GM11168 (cell line): Measurements from ENCODE around the gene STX3.

Experiments
- in situ Hi-C: fragments of 300-500 bp; cut with MboI; formaldehyde crosslinking; loops from one replicate; pipeline ENCODE4 v1.12.0; 2022; ENCODE audit warnings: low sequenced_read_pairs; ENCODE audit not compliant: unreplicated experiment

Gene STX3

GRCh38 chr11:59754859-59755700 lies at the start of gene STX3:
TSS of gene STX3 (plus strand) at chr11:59755376. CDS start at chr11:59755606, 230 bp downstream.
- in situ Hi-C loops: loop anchor here (5.0 kb wide), 1 partner anchor 47 kb away; no protein-coding TSS in a partner anchor

GRCh38 chr11:59706518-59707285 lies 48.5 kb upstream of the STX3 start:
- in situ Hi-C loops: no loop called here

GRCh38 chr11:59707371-59707770 lies 47.8 kb upstream of the STX3 start:
- in situ Hi-C loops: no loop called here

- in situ Hi-C loops: no loop called here
Measured at GRCh38 chr11:59708537-59708936, 46.6 kb upstream of the STX3 start.

GRCh38 chr11:59710136-59710847 lies 44.9 kb upstream of the STX3 start:
- in situ Hi-C loops: no loop called here

- in situ Hi-C loops: no loop called here
Measured at GRCh38 chr11:59713745-59714144, 41.4 kb upstream of the STX3 start, which contains the start of gene OR10V1. TSS of gene OR10V1 (minus strand) at chr11:59713845. CDS start at chr11:59713845, 0 bp downstream.

GRCh38 chr11:59716051-59716450 lies 39.1 kb upstream of the STX3 start:
- in situ Hi-C loops: no loop called here

GRCh38 chr11:59719556-59719955 lies 35.6 kb upstream of the STX3 start:
- in situ Hi-C loops: no loop called here

- in situ Hi-C loops: no loop called here
Measured at GRCh38 chr11:59724066-59724465, 31.1 kb upstream of the STX3 start.

- in situ Hi-C loops: no loop called here
Measured at GRCh38 chr11:59727426-59727825, 27.8 kb upstream of the STX3 start.

GRCh38 chr11:59728154-59728553 lies 27.0 kb upstream of the STX3 start:
- in situ Hi-C loops: no loop called here

GRCh38 chr11:59728913-59729312 lies 26.3 kb upstream of the STX3 start:
- in situ Hi-C loops: no loop called here

GRCh38 chr11:59729834-59730233 lies 25.3 kb upstream of the STX3 start:
- in situ Hi-C loops: no loop called here

- in situ Hi-C loops: no loop called here
Measured at GRCh38 chr11:59730896-59731565, 24.1 kb upstream of the STX3 start.

- in situ Hi-C loops: no loop called here
Measured at GRCh38 chr11:59746111-59746510, 9.1 kb upstream of the STX3 start.

GRCh38 chr11:59753650-59754493 lies 1.3 kb upstream of the STX3 start:
- in situ Hi-C loops: no loop called here

GRCh38 chr11:59754494-59754858 lies 700 bp upstream of the STX3 start:
- in situ Hi-C loops: no loop called here

GRCh38 chr11:59755701-59756557 lies 753 bp downstream of the STX3 start:
- in situ Hi-C loops: loop anchor here (5.0 kb wide), 1 partner anchor 46 kb away; no protein-coding TSS in a partner anchor
